H9 (cell line): ENCODE measurements around the gene ITPR1. TPM values are rescaled to one million over a fixed set of nuclear protein-coding genes. Genes with fewer than 3 reads are reported as not detected.

ENCODE experiments used
- DNase-seq: peaks from one replicate; pipeline ENCODE4 v3.0.0-alpha.2; 2017
- H2AFZ ChIP-seq: one replicate; pipeline ENCODE4 v1.6.1; 2013; ENCODE audit warnings: mild to moderate bottlenecking, low read length, control low read depth, moderate library complexity
- H2AK5ac ChIP-seq: 2 replicates; pipeline ENCODE4 v1.6.1; 2013; ENCODE audit warnings: low read length, control low read depth, mixed read lengths; ENCODE audit not compliant: insufficient read length
- H2BK120ac ChIP-seq: one replicate; pipeline ENCODE4 v1.6.1; 2013; ENCODE audit warnings: low read depth, mild to moderate bottlenecking, low read length, control low read depth, inconsistent platforms; ENCODE audit not compliant: poor library complexity, severe bottlenecking
- H2BK12ac ChIP-seq: 2 replicates; pipeline ENCODE4 v1.6.1; 2013; ENCODE audit warnings: low read length, control low read depth, mixed read lengths, low read depth; ENCODE audit not compliant: insufficient read length
- H2BK15ac ChIP-seq: 2 replicates; pipeline ENCODE4 v1.6.1; 2013; ENCODE audit warnings: low read depth, low read length, control low read depth
- H2BK20ac ChIP-seq: one replicate; pipeline ENCODE4 v1.6.1; 2013; ENCODE audit warnings: low read depth, mild to moderate bottlenecking, low read length, control low read depth, inconsistent platforms; ENCODE audit not compliant: poor library complexity, severe bottlenecking
- H2BK5ac ChIP-seq: 2 replicates; pipeline ENCODE4 v1.6.1; 2013; ENCODE audit warnings: low read length, control low read depth, mixed read lengths; ENCODE audit not compliant: insufficient read length
- H3K14ac ChIP-seq: 2 replicates; pipeline ENCODE4 v1.6.1; 2013; ENCODE audit warnings: low read length, control low read depth; ENCODE audit not compliant: insufficient read depth
- H3K18ac ChIP-seq: 2 replicates; pipeline ENCODE4 v1.6.1; 2013; ENCODE audit warnings: low read depth, mild to moderate bottlenecking, mixed read lengths, low read length, control low read depth; ENCODE audit not compliant: insufficient read length
- H3K23ac ChIP-seq: 2 replicates; pipeline ENCODE4 v1.6.1; 2013; ENCODE audit warnings: low read length, control low read depth, mixed read lengths, low read depth; ENCODE audit not compliant: insufficient read length
- H3K23me2 ChIP-seq: 2 replicates; pipeline ENCODE4 v1.6.1; 2013; ENCODE audit warnings: low read depth, mild to moderate bottlenecking, mixed read lengths, low read length, control low read depth; ENCODE audit not compliant: insufficient read length, poor library complexity, severe bottlenecking
- H3K27ac ChIP-seq: 2 replicates; pipeline ENCODE4 v1.5.1; 2013; ENCODE audit warnings: low read length, control low read depth, mixed read lengths, low read depth; ENCODE audit not compliant: insufficient read length
- H3K27me3 ChIP-seq: 2 replicates; pipeline ENCODE4 v1.6.1; 2013; ENCODE audit warnings: low read length, control low read depth, inconsistent platforms; ENCODE audit not compliant: insufficient read depth
- H3K4ac ChIP-seq: 2 replicates; pipeline ENCODE4 v1.6.1; 2013; ENCODE audit warnings: low read depth, mild to moderate bottlenecking, control low read depth, inconsistent platforms, low read length, moderate library complexity
- H3K4me1 ChIP-seq: 2 replicates; pipeline ENCODE4 v1.6.1; 2013; ENCODE audit warnings: low read length, control low read depth, inconsistent platforms; ENCODE audit not compliant: insufficient read depth
- H3K4me2 ChIP-seq: 2 replicates; pipeline ENCODE4 v1.6.1; 2013; ENCODE audit warnings: low read length, control low read depth, mixed read lengths; ENCODE audit not compliant: insufficient read length, insufficient read depth
- H3K56ac ChIP-seq: 2 replicates; pipeline ENCODE4 v1.6.1; 2013; ENCODE audit warnings: low read depth, mild to moderate bottlenecking, mixed read lengths, low read length, control low read depth; ENCODE audit not compliant: insufficient read length
- H3K79me1 ChIP-seq: 2 replicates; pipeline ENCODE4 v1.6.1; 2013; ENCODE audit warnings: low read depth, mild to moderate bottlenecking, moderate library complexity, low read length, control low read depth, inconsistent platforms; ENCODE audit not compliant: insufficient read depth, poor library complexity, severe bottlenecking
- H3K79me2 ChIP-seq: 2 replicates; pipeline ENCODE4 v1.6.1; 2013; ENCODE audit warnings: low read length, control low read depth, inconsistent platforms; ENCODE audit not compliant: insufficient read depth
- H3K9ac ChIP-seq: 2 replicates; pipeline ENCODE4 v1.6.1; 2013; ENCODE audit warnings: low read length, control low read depth, mixed read lengths; ENCODE audit not compliant: insufficient read length; ENCODE audit errors: extremely low read depth
- H3K9me3 ChIP-seq: one replicate; pipeline ENCODE4 v1.6.1; 2013; ENCODE audit warnings: low read depth, low read length, inconsistent platforms; ENCODE audit not compliant: control insufficient read depth
- H3T11ph ChIP-seq: one replicate; pipeline ENCODE4 v1.6.1; 2013; ENCODE audit warnings: mild to moderate bottlenecking, low read length, control low read depth, inconsistent platforms
- H4K20me1 ChIP-seq: one replicate; pipeline ENCODE4 v1.6.1; 2013; ENCODE audit not compliant: control insufficient read depth, insufficient read length, insufficient read depth
- H4K5ac ChIP-seq: 2 replicates; pipeline ENCODE4 v1.6.1; 2013; ENCODE audit warnings: low read depth, mild to moderate bottlenecking, mixed read lengths, low read length, control low read depth; ENCODE audit not compliant: insufficient read length
- H4K8ac ChIP-seq: replicated peaks from 2 replicates; pipeline ENCODE4 v1.6.1; 2013; ENCODE audit warnings: low read length, control low read depth, mixed read lengths, low read depth; ENCODE audit not compliant: insufficient read length
- H4K91ac ChIP-seq: 2 replicates; pipeline ENCODE4 v1.6.1; 2013; ENCODE audit warnings: low read depth, mild to moderate bottlenecking, moderate library complexity, mixed read lengths, low read length, control low read depth; ENCODE audit not compliant: insufficient read length
- H3K27ac Mint-ChIP-seq, 3 experiments: 2 replicates in 2 of 3; 3 replicates in 1 of 3; pipeline ENCODE4 v1.8.0; 2020 to 2021; ENCODE audit warnings: mixed read lengths in 3 of 3, mild to moderate bottlenecking in 1 of 3, moderate library complexity in 1 of 3
- H3K27me3 Mint-ChIP-seq: 2 replicates; pipeline ENCODE4 v1.8.0; 2021; ENCODE audit warnings: low read depth, mild to moderate bottlenecking, moderate library complexity, mixed read lengths
- H3K36me3 Mint-ChIP-seq, 3 experiments: 2 replicates in 2 of 3; 3 replicates in 1 of 3; pipeline ENCODE4 v1.8.0; 2020 to 2021; ENCODE audit warnings: low read depth in 3 of 3, mixed read lengths in 3 of 3; ENCODE audit not compliant: insufficient read depth in 1 of 3
- H3K4me1 Mint-ChIP-seq, 2 experiments: 2 replicates each; pipeline ENCODE4 v1.8.0; 2020; ENCODE audit warnings: mixed read lengths in 2 of 2
- H3K4me3 Mint-ChIP-seq, 2 experiments: 2 replicates in 1 of 2; 3 replicates in 1 of 2; pipeline ENCODE4 v1.8.0; 2020 to 2021; ENCODE audit warnings: mild to moderate bottlenecking in 2 of 2, mixed read lengths in 2 of 2, moderate library complexity in 1 of 2
- H3K9me3 Mint-ChIP-seq, 2 experiments: 2 replicates in 1 of 2; 3 replicates in 1 of 2; pipeline ENCODE4 v1.8.0; 2020; ENCODE audit warnings: mild to moderate bottlenecking in 2 of 2, mixed read lengths in 2 of 2, moderate library complexity in 1 of 2
- CTCF ChIP-seq: fragments of 200-600 bp; sonication (generic); conservative IDR thresholded peaks from 3 replicates; pipeline ENCODE4 v1.8.0; 2021; ENCODE audit warnings: antibody characterized with exemption, mild to moderate bottlenecking
- WGBS: extraction: QIAGEN DNeasy Blood & Tissue Kit; methylation state at CpG from one replicate; pipeline ENCODE4 v1.1.7; 2013; ENCODE audit warnings: missing lambda C conversion rate, low lambda C conversion rate, mixed read lengths; ENCODE audit not compliant: insufficient read length; ENCODE audit errors: extremely low coverage; 5-methylcytosine and 5-hydroxymethylcytosine counted together
- total RNA-seq: library from RNA; stranded (reverse); gene quantifications from 2 replicates; pipeline ENCODE4 v1.2.1, GENCODE V29; 2021

ITPR1 gene
- total RNA-seq, 1 experiment from 2014 or later = 4.2 TPM

- Histone ChIP-seq H3T11ph (no peak overlapping the region), H2BK15ac (no peak overlapping the region), H4K91ac (no peak overlapping the region), H2BK20ac (no peak overlapping the region), H3K4me2 (no peak overlapping the region), H3K23ac (no peak overlapping the region), H3K79me1 (no peaks in the 10 kb centered on the region), H2AK5ac (no peak overlapping the region), H3K14ac (no peak overlapping the region), H3K23me2 (no peaks in the 10 kb centered on the region), H2AFZ (no peak overlapping the region), H2BK120ac (no peak overlapping the region), H4K5ac (no peak overlapping the region), H3K4ac (no peak overlapping the region), H3K27me3 (no peaks in the 10 kb centered on the region), H4K8ac (no peak overlapping the region), H3K56ac (no peak overlapping the region), H2BK12ac (no peak overlapping the region), H3K27ac (no peak overlapping the region), H3K4me1 (peaks cover 2% of the 10 kb centered on the region; the same call in 1 of the 2 replicates), H2BK5ac (no peak overlapping the region), H3K18ac (no peak overlapping the region), H3K9ac (no peak overlapping the region), H3K9me3 (no peaks in the 10 kb centered on the region), H3K79me2 (no peaks in the 10 kb centered on the region), H4K20me1 (no peaks in the 10 kb centered on the region)
- peaks cover 13 to 18% of the 10 kb centered on the region in 2 experiments for H3K4me1 Mint-ChIP-seq
- H3K27ac Mint-ChIP-seq = no peak overlapping the region
- no peak overlapping the region for H3K4me3 Mint-ChIP-seq
- no CpG with 5 or more reads among the region's 1 CpG for WGBS
- peaks cover 1% of the 10 kb centered on the region; the same call in 1 of the 2 replicates for H3K27me3 Mint-ChIP-seq
- H3K9me3 Mint-ChIP-seq = no peaks in the 10 kb centered on the region
- no peak for DNase-seq
- TF ChIP-seq CTCF = no peak
- peaks cover 1 to 4% (median 1%) of the 10 kb centered on the region in 3 experiments; a peak in 6 of 7 replicates for H3K36me3 Mint-ChIP-seq
Measured at GRCh38 chr3:4823385-4823784, 330.2 kb downstream of the ITPR1 start.
